ENCODE measurements around the gene INTS11.

The INTS11 gene

DNA sequence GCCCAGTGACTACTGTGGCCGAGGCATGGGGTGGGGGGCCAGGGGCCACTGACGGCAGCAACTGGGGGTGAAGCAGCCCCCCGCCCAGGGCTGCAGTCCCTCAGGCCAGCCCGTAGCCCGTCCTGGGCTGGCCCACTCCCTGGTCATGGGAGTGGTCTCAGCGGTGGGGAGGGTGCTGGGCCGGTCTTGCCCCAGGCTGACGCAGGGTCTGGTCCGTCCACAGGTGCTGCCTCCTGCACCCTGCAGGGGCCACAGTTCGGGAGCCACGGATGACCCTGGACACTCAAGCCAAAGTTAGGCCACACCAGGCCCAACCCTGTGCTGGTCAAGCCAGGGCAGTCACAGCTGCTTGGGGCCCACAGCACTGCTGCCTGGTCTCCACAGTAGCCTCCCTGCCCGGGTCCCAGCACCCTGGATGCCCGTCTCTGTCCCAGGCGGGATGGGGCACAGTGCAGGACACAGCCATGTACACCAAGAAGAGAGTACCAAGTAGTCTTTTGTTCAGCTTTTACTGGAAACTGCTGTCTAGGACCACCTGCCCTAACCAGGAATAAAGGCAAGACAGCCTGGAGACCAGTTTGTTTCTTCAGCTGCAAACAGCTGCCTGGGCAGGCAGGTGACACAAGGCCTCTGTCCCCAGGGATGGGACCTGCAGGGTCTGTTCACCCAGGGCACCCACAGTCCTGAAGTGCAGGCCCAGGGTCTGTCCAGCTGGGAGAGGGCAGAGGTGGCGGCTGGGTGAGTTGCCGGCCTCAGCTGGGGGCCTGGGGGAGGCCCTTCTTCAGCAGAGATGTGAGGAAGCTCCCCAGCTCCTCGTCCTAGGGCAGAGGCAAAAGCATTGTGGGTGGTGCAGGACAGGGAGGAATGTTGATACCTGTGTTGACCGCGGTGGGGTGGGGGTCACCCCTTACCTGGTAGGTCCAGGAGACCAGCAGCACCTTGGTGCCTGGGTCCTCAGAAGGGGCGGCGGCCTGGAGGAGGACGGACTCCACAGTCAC, 13.1 kb downstream of the INTS11 start:
- H3K4me3 ChIP-seq (replicated peaks; ENCODE audit: low read depth, low read length) = no peak overlapping the region
- no peaks in the 10 kb centered on the region for H3K27me3 ChIP-seq (replicated peaks; ENCODE audit: control insufficient read depth, insufficient read depth, low read length)
- peaks cover 28% of the 10 kb centered on the region for H3K36me3 ChIP-seq (ENCODE audit: control insufficient read depth, insufficient read depth, low read length)
- TF ChIP-seq, protein P1, sequence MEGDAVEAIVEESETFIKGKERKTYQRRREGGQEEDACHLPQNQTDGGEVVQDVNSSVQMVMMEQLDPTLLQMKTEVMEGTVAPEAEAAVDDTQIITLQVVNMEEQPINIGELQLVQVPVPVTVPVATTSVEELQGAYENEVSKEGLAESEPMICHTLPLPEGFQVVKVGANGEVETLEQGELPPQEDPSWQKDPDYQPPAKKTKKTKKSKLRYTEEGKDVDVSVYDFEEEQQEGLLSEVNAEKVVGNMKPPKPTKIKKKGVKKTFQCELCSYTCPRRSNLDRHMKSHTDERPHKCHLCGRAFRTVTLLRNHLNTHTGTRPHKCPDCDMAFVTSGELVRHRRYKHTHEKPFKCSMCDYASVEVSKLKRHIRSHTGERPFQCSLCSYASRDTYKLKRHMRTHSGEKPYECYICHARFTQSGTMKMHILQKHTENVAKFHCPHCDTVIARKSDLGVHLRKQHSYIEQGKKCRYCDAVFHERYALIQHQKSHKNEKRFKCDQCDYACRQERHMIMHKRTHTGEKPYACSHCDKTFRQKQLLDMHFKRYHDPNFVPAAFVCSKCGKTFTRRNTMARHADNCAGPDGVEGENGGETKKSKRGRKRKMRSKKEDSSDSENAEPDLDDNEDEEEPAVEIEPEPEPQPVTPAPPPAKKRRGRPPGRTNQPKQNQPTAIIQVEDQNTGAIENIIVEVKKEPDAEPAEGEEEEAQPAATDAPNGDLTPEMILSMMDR (IDR thresholded peaks at IDR 0.05; ENCODE audit: insufficient read depth, low read length, poor library complexity, severe bottlenecking) = no peak
- no peak for DNase-seq (ENCODE audit: extremely low read depth, insufficient read length)

DNA sequence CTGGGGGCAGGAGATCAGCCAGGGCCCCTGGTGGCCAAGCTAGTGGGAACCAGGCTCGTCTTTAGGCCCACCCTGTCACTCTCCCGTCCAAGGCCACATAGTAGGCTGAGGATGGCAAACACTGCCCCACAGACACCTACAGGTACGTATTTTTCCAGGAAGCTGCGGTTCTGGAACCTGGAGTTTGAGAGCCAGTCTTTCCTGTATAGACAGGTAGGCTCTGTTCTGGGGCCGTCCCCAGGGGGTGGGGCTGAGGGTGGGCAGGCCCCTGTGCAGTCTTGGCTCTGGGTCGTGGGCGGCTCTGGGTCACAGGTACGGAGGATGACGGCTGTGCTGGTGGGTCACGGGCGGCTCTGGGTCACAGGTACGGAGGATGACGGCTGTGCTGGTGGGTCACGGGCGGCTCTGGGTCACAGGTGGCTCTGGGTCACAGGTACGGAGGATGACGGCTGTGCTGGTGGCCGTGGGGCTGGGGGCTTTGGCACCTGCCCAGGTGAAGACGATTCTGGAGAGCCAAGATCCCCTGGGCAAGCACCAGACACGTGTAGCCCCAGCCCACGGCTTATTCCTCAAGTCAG, 13.9 kb downstream of the INTS11 start:
- peaks cover 28% of the 10 kb centered on the region for H3K36me3 ChIP-seq (ENCODE audit: control insufficient read depth, insufficient read depth, low read length)
- no peaks in the 10 kb centered on the region for H3K27me3 ChIP-seq (replicated peaks; ENCODE audit: control insufficient read depth, insufficient read depth, low read length)
- DNase-seq (ENCODE audit: extremely low read depth, insufficient read length) = no peak
- H3K4me3 ChIP-seq (replicated peaks; ENCODE audit: low read depth, low read length) = no peak overlapping the region
- TF ChIP-seq, protein P1 (IDR thresholded peaks at IDR 0.05; ENCODE audit: insufficient read depth, low read length, poor library complexity, severe bottlenecking) = no peak

GRCh38 chr1:1310109-1310385, 14.4 kb downstream of the INTS11 start:
- DNase-seq (ENCODE audit: extremely low read depth, insufficient read length) = no peak
- Histone ChIP-seq H3K36me3 (ENCODE audit: control insufficient read depth, insufficient read depth, low read length) (peaks cover 27% of the 10 kb centered on the region), H3K4me3 (replicated peaks; ENCODE audit: low read depth, low read length) (no peak overlapping the region; the same call in 1 of the 2 replicates), H3K27me3 (replicated peaks; ENCODE audit: control insufficient read depth, insufficient read depth, low read length) (no peaks in the 10 kb centered on the region)
- TF ChIP-seq, protein P1 (IDR thresholded peaks at IDR 0.05; ENCODE audit: insufficient read depth, low read length, poor library complexity, severe bottlenecking) = no peak

DNA sequence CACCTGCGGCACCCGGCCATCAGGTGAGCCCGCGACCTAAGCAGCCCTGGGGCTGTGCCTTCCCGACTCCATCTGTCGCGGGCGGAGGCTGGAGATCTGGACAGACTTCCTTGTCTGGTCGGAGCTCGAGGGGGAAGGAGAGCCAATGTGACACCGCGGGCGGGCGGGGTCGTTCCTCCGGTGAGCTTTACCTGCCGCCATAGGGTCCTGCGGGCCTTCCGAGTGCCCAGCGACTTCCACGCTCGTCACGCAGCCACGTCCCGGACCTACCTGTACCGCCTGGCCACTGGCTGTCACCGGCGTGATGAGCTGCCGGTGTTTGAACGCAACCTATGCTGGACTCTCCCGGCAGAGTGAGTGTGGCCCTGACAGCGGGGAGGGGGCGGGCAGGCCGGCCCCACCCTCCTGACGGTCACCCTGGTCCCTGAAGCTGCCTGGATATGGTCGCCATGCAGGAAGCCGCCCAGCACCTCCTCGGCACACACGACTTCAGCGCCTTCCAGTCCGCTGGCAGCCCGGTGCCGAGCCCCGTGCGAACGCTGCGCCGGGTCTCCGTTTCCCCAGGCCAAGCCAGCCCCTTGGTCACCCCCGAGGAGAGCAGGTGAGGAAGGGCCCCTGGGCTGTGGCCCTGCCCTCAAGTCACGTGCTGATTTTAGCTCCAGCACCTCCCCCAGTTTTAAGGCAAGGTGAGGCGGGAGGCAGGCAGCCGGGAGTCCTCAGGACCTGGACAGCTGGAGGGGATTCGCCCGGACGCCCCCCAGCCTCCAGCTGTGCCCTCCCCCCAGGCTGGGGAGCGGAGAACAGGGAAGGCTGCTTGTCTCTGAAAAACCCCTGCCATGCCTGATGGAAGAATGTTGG, 15.0 kb downstream of the INTS11 start:
- Histone ChIP-seq H3K27me3 (replicated peaks; ENCODE audit: control insufficient read depth, insufficient read depth, low read length) (no peaks in the 10 kb centered on the region), H3K4me3 (replicated peaks; ENCODE audit: low read depth, low read length) (peak overlapping the region; percentile 87), H3K36me3 (ENCODE audit: control insufficient read depth, insufficient read depth, low read length) (peaks cover 24% of the 10 kb centered on the region)
- no peak for DNase-seq (ENCODE audit: extremely low read depth, insufficient read length)
- TF ChIP-seq, protein P1 (IDR thresholded peaks at IDR 0.05; ENCODE audit: insufficient read depth, low read length, poor library complexity, severe bottlenecking) = no peak

GRCh38 chr1:1308756-1309250, 15.7 kb downstream of the INTS11 start:
- H3K4me3 ChIP-seq (replicated peaks; ENCODE audit: low read depth, low read length) = peak overlapping the region; percentile 87
- DNase-seq (ENCODE audit: extremely low read depth, insufficient read length) = no peak
- peaks cover 22% of the 10 kb centered on the region for H3K36me3 ChIP-seq (ENCODE audit: control insufficient read depth, insufficient read depth, low read length)
- TF ChIP-seq, protein P1 (IDR thresholded peaks at IDR 0.05; ENCODE audit: insufficient read depth, low read length, poor library complexity, severe bottlenecking) = no peak
- H3K27me3 ChIP-seq (replicated peaks; ENCODE audit: control insufficient read depth, insufficient read depth, low read length) = no peaks in the 10 kb centered on the region
